Bone marrow (tissue), 2 donors: ENCODE results near the gene RIMOC1.
A peak's percentile ranks its signal among the peaks of the same experiment; 100 is the strongest.

ENCODE experiments used
- DNase-seq, 2 donors: peaks; one replicate each; lab custom pipeline; 2025; lab: John Stamatoyannopoulos, UW

The RIMOC1 gene

DNA sequence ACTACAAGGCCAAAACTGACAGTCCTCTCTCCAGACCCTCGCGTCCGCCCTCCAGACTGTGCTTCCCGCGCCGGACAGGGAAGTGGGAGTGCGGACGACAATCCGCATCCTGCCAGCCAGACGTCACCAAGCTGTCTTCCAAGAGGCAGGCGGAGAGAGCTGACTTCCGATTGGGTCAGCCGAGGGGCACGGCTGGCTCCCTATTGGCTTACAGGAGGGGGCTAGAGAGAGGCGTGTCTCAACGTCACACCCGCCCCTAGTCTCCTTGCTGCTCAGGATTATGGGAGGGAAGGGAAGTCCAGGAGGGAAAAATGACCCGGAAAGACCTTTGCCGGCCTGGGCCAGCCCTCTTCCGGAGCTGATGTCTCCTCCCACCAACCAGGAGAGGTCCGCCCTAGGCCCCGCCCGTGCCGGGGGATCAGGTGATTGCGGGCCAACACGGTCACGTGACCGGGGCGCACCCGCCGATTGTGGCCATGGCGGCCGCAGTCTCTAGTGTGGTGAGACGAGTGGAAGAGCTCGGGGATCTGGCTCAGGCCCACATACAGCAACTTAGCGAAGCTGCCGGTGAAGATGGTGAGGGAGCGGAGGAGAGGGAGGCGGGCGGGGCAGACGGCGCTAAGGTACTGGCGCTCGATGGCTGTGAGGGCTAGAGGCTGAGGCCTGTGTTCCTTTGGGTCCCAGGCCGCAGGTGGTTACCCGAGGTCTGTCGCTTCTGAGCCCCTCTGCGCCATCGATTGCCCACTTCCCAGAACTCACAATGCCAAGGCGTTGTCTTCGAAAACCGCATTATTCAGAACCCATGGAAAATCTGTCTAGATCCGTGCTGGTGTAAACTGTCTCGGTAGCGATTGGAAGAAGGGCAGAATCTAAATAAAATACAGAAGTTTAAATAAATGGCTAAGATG is at the start of gene RIMOC1:
Gene RIMOC1 (plus strand): TSS at position 453 of the 908 bp plus-strand sequence. CDS start 24 bp downstream, at position 477.
- DNase-seq, result peak; percentile 87 to 96

DNA sequence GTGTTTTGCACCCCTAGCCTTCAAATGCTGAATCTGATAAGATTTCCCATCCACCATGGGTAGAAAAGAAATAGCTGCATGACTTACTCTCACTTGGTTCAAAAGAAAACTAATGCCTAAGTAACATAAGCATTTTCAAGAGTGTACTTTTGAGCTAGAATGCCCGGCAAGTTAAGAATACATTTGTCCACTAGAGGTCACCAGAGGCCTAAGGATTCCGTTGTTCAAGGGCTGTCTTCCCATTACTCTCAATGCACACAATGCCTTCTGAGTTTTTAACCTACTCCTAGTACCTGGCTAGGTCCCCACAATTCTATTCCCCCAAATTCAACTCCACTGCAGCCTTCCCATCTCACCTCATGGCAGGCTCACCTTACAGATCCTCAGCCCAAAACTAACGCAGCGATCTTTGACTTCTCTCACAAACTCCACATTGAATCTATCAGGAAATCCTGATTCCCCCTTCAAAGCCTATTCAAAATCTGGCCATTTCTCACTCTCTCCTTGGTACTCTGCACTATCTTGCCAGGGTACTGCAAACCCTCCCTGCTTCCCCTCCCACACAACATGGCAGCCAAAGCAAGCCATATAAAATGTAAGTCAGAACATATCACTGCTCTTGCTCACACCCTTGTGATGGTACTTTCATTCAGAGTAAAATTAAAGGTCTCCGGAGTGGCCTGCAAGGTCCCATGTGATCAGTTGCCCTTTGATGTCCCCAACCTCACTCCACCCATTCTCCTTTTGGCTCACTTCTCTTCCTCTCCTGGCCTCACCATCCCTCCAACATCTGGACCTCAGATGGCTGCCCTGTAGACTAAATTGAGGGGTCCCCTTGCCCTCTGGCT is 47.3 kb upstream of the RIMOC1 start:
- peak in 1 of 2 donors; percentile 63 for DNase-seq

GRCh38 chr5:41857989-41858388 is 46.2 kb upstream of the RIMOC1 start:
- no peak for DNase-seq

- DNase-seq, result no peak
Measured at GRCh38 chr5:41858890-41859289, 45.3 kb upstream of the RIMOC1 start.

DNA sequence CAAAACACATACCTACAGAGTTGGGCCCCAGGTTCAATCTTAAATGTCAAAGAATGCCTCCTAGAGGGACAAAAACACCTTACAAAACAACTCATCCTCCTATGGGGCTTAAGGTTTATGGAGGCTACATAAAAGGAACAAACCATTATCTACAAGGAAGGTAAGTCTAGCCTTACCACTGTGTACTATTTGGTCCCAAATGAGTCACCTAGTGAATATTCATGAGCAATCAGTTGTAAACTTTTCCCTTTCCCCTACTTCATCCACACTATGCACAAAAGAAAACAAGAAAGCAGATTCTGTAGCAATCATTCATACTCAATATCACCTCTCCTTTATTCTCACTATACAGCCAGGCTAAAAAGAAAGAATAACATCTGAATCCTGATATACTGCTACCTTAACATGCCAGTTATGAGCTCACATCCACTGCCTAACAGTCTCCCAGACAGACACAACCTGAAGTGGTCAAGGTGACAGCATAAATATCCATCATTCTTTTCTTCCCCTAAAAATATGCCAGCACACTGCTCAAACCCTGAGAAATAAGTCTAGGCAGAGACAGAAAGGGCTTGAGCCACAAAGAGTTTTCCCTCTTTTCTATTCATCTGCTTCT is 40.2 kb upstream of the RIMOC1 start:
- no peak for DNase-seq

GRCh38 chr5:41869151-41869723 is 34.9 kb upstream of the RIMOC1 start:
- DNase-seq, result no peak

- DNase-seq, result peak; percentile 63 to 75
Measured at GRCh38 chr5:41869724-41870626, 34.2 kb upstream of the RIMOC1 start, which contains the start of gene OXCT1. OXCT1 (minus strand) TSS chr5:41870425; CDS start chr5:41870358, 67 bp downstream.

GRCh38 chr5:41870627-41871048 is 33.5 kb upstream of the RIMOC1 start:
- DNase-seq, result no peak

- DNase-seq, result no peak
Measured at GRCh38 chr5:41871852-41872251, 32.3 kb upstream of the RIMOC1 start.

- no peak for DNase-seq
Measured at GRCh38 chr5:41874512-41875060, 29.6 kb upstream of the RIMOC1 start.

DNA sequence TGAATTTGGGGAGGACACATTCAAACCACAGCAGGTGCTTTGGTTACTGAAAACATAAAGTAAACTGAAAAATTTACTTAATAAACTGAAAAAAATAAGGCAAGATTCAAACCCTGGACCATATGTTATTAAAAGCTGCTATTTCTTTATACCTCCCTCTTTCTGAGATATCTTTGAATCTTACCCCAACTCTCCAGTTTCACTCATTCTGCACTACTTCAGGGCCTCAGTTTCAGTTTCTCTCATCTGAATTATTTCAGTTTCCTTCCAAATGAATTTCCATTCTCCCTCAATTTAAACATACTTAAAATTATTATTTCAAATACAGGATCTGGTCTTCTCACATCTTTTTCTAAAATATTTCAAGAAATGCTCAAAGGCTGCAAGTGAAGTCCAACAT is 29.0 kb upstream of the RIMOC1 start:
- DNase-seq, result no peak

- DNase-seq, result no peak
Measured at GRCh38 chr5:41876678-41877077, 27.5 kb upstream of the RIMOC1 start.

DNA sequence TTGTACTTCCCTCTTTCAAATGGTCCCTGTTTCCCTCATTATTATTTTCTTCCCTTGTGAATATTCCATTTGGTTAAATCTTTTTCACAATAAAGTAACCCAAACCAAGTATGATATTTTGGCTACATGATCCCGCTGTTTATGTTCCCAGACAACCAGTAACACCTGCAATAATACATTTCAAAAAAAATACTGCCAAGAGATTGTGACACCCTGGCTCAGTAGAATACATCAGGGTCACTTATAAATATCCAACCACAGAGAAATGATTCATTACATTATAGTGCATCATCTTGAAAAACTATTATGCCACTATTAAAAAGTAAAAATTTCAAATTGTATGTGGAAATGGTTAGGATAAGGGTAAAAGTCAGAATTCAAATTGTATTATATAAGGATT is 26.7 kb upstream of the RIMOC1 start:
- no peak for DNase-seq

DNA sequence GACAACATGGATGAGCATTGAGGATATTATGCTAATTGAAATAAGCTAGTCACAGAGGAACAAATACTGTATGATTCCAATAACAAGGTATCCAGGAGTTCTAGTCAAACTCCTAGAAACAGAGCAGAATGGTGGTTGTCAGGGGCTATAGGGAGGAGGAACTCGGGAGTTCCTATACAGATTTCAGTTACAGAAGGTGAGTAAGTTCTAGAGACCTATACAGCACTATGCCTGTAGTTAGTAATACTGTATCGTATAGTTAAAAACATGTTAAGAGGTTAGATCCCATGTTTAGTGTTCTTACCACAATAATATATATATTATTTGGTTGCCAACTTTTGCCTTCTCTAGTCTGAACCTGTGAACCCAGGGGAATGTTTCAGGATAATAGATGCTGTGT is 26.0 kb upstream of the RIMOC1 start:
- no peak for DNase-seq

- no peak for DNase-seq
Measured at GRCh38 chr5:41878643-41879478, 25.3 kb upstream of the RIMOC1 start.

- DNase-seq, result no peak
Measured at GRCh38 chr5:41882765-41883164, 21.4 kb upstream of the RIMOC1 start.

DNA sequence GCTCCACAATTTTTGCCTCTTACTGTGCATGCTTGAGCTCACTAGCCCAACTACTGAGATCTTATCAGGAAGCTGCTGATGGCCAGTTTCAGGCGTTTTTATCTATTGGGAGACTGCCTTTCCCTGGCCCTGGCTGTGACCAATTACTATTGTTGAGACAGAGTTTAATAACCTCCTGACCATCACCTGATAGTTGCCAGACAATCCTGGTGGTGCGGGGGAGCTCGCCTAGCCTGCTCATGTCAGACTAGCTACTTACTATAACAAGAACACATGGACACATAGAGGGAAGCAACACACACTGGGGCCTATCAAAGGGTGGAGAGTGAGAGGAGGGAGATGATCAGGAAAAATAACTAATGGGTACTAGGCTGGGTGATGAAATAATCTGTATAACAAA is 20.9 kb upstream of the RIMOC1 start:
- no peak for DNase-seq

GRCh38 chr5:41883936-41884335 is 20.2 kb upstream of the RIMOC1 start:
- DNase-seq, result no peak

- DNase-seq, result no peak
Measured at GRCh38 chr5:41885286-41885685, 18.9 kb upstream of the RIMOC1 start.
